ENCODE measurements around the gene KIDINS220. TPM values are rescaled to one million over a fixed set of nuclear protein-coding genes. Genes with fewer than 3 reads are reported as not detected.

The KIDINS220 gene
- total RNA-seq, 1 experiment from 2014 or later: 26.8 TPM

- Histone ChIP-seq H2AFZ (ENCODE audit: low read length) (no peak overlapping the region), H3K9ac (ENCODE audit: low read length) (no peak overlapping the region), H3K36me3 (ENCODE audit: insufficient read depth, low read length) (no peaks in the 10 kb centered on the region)
These were observed 39.0 kb downstream of the KIDINS220 start for GRCh38 chr2:8798393-8798792.

GRCh38 chr2:8797682-8798081, 39.7 kb downstream of the KIDINS220 start:
- H3K36me3 ChIP-seq (ENCODE audit: insufficient read depth, low read length): no peaks in the 10 kb centered on the region
- H3K9me3 ChIP-seq (ENCODE audit: low read length): no peaks in the 10 kb centered on the region
- no peak for DNase-seq
- no peaks in the 10 kb centered on the region for H3K79me2 ChIP-seq (ENCODE audit: low read length)
- no peaks in the 10 kb centered on the region for H3K27me3 ChIP-seq (ENCODE audit: low read length)
- H3K4me2 ChIP-seq (ENCODE audit: low read depth, low read length, poor library complexity, severe bottlenecking): no peak overlapping the region
- no peaks in the 10 kb centered on the region for H3K9me2 ChIP-seq (replicated peaks; ENCODE audit: insufficient read depth, low read length)
- no peak overlapping the region for H3K27ac ChIP-seq (ENCODE audit: low read length)
- H4K20me1 ChIP-seq (ENCODE audit: insufficient read depth, low read depth, low read length): no peaks in the 10 kb centered on the region
- H3K9ac ChIP-seq (ENCODE audit: low read length): no peak overlapping the region
- H3K4me1 ChIP-seq (ENCODE audit: low read length): no peaks in the 10 kb centered on the region
- no peak overlapping the region for H2AFZ ChIP-seq (ENCODE audit: low read length)
- H3K4me3 ChIP-seq (ENCODE audit: low read length): no peak overlapping the region

More at GRCh38 chr2:8798393-8798792, 39.0 kb downstream of the KIDINS220 start:
- Histone ChIP-seq H3K27ac (ENCODE audit: low read length) (no peak overlapping the region), H3K9me3 (ENCODE audit: low read length) (no peaks in the 10 kb centered on the region), H3K79me2 (ENCODE audit: low read length) (no peaks in the 10 kb centered on the region), H3K4me1 (ENCODE audit: low read length) (no peaks in the 10 kb centered on the region), H3K4me2 (ENCODE audit: low read depth, low read length, poor library complexity, severe bottlenecking) (no peak overlapping the region), H3K27me3 (ENCODE audit: low read length) (no peaks in the 10 kb centered on the region), H3K4me3 (ENCODE audit: low read length) (no peak overlapping the region), H3K9me2 (replicated peaks; ENCODE audit: insufficient read depth, low read length) (no peaks in the 10 kb centered on the region), H4K20me1 (ENCODE audit: insufficient read depth, low read depth, low read length) (no peaks in the 10 kb centered on the region)
- no peak for DNase-seq

- Histone ChIP-seq H3K27me3 (ENCODE audit: low read length) (no peaks in the 10 kb centered on the region), H3K27ac (ENCODE audit: low read length) (no peak overlapping the region), H4K20me1 (ENCODE audit: insufficient read depth, low read depth, low read length) (no peaks in the 10 kb centered on the region), H3K9me3 (ENCODE audit: low read length) (no peaks in the 10 kb centered on the region), H3K79me2 (ENCODE audit: low read length) (no peaks in the 10 kb centered on the region), H3K4me3 (ENCODE audit: low read length) (no peak overlapping the region), H3K36me3 (ENCODE audit: insufficient read depth, low read length) (no peaks in the 10 kb centered on the region), H3K9me2 (replicated peaks; ENCODE audit: insufficient read depth, low read length) (no peaks in the 10 kb centered on the region), H2AFZ (ENCODE audit: low read length) (no peak overlapping the region), H3K9ac (ENCODE audit: low read length) (no peak overlapping the region), H3K4me1 (ENCODE audit: low read length) (no peaks in the 10 kb centered on the region), H3K4me2 (ENCODE audit: low read depth, low read length, poor library complexity, severe bottlenecking) (no peak overlapping the region)
- DNase-seq: no peak
These were observed 40.4 kb downstream of the KIDINS220 start for GRCh38 chr2:8796878-8797550.

GRCh38 chr2:8796315-8796848, 41.0 kb downstream of the KIDINS220 start:
- Histone ChIP-seq H3K9me3 (ENCODE audit: low read length) (no peaks in the 10 kb centered on the region), H3K27me3 (ENCODE audit: low read length) (no peaks in the 10 kb centered on the region), H3K27ac (ENCODE audit: low read length) (no peak overlapping the region), H3K4me3 (ENCODE audit: low read length) (no peak overlapping the region), H2AFZ (ENCODE audit: low read length) (no peak overlapping the region), H3K4me1 (ENCODE audit: low read length) (peaks cover 2% of the 10 kb centered on the region; the same call in 1 of the 2 replicates), H3K4me2 (ENCODE audit: low read depth, low read length, poor library complexity, severe bottlenecking) (no peak overlapping the region), H3K79me2 (ENCODE audit: low read length) (no peaks in the 10 kb centered on the region), H3K9ac (ENCODE audit: low read length) (no peak overlapping the region), H4K20me1 (ENCODE audit: insufficient read depth, low read depth, low read length) (no peaks in the 10 kb centered on the region), H3K36me3 (ENCODE audit: insufficient read depth, low read length) (no peaks in the 10 kb centered on the region), H3K9me2 (replicated peaks; ENCODE audit: insufficient read depth, low read length) (no peaks in the 10 kb centered on the region)
- DNase-seq: no peak

GRCh38 chr2:8794923-8795825, 42.2 kb downstream of the KIDINS220 start:
- no peaks in the 10 kb centered on the region for H4K20me1 ChIP-seq (ENCODE audit: insufficient read depth, low read depth, low read length)
- H3K4me2 ChIP-seq (ENCODE audit: low read depth, low read length, poor library complexity, severe bottlenecking): no peak overlapping the region
- no peak overlapping the region for H2AFZ ChIP-seq (ENCODE audit: low read length)
- H3K36me3 ChIP-seq (ENCODE audit: insufficient read depth, low read length): no peaks in the 10 kb centered on the region
- H3K4me1 ChIP-seq (ENCODE audit: low read length): peaks cover 13% of the 10 kb centered on the region
- H3K9ac ChIP-seq (ENCODE audit: low read length): no peak overlapping the region
- no peaks in the 10 kb centered on the region for H3K9me3 ChIP-seq (ENCODE audit: low read length)
- H3K4me3 ChIP-seq (ENCODE audit: low read length): no peak overlapping the region
- no peaks in the 10 kb centered on the region for H3K9me2 ChIP-seq (replicated peaks; ENCODE audit: insufficient read depth, low read length)
- no peak overlapping the region for H3K27ac ChIP-seq (ENCODE audit: low read length)
- H3K27me3 ChIP-seq (ENCODE audit: low read length): no peaks in the 10 kb centered on the region
- no peaks in the 10 kb centered on the region for H3K79me2 ChIP-seq (ENCODE audit: low read length)
- DNase-seq: no peak

GRCh38 chr2:8790739-8791162, 46.7 kb downstream of the KIDINS220 start:
- H3K36me3 ChIP-seq (ENCODE audit: insufficient read depth, low read length): peaks cover 4% of the 10 kb centered on the region; the same call in 1 of the 2 replicates
- peaks cover 14% of the 10 kb centered on the region for H3K4me1 ChIP-seq (ENCODE audit: low read length)
- no peak overlapping the region for H3K9ac ChIP-seq (ENCODE audit: low read length)
- peak overlapping the region; percentile 6; the same call in 1 of the 2 replicates for H2AFZ ChIP-seq (ENCODE audit: low read length)
- no peaks in the 10 kb centered on the region for H3K27me3 ChIP-seq (ENCODE audit: low read length)
- no peaks in the 10 kb centered on the region for H4K20me1 ChIP-seq (ENCODE audit: insufficient read depth, low read depth, low read length)
- peak overlapping the region; percentile 24 for H3K4me2 ChIP-seq (ENCODE audit: low read depth, low read length, poor library complexity, severe bottlenecking)
- no peaks in the 10 kb centered on the region for H3K9me2 ChIP-seq (replicated peaks; ENCODE audit: insufficient read depth, low read length)
- peak overlapping the region; percentile 26; the same call in 1 of the 2 replicates for H3K27ac ChIP-seq (ENCODE audit: low read length)
- peak; percentile 53 for DNase-seq
- H3K9me3 ChIP-seq (ENCODE audit: low read length): no peaks in the 10 kb centered on the region
- no peak overlapping the region for H3K4me3 ChIP-seq (ENCODE audit: low read length)
- no peaks in the 10 kb centered on the region for H3K79me2 ChIP-seq (ENCODE audit: low read length)

GRCh38 chr2:8786463-8786862, 51.0 kb downstream of the KIDINS220 start:
- peaks cover 4% of the 10 kb centered on the region; the same call in 1 of the 2 replicates for H3K36me3 ChIP-seq (ENCODE audit: insufficient read depth, low read length)
- H3K4me3 ChIP-seq (ENCODE audit: low read length): no peak overlapping the region
- H3K4me1 ChIP-seq (ENCODE audit: low read length): peaks cover 13% of the 10 kb centered on the region
- no peaks in the 10 kb centered on the region for H3K79me2 ChIP-seq (ENCODE audit: low read length)
- no peaks in the 10 kb centered on the region for H4K20me1 ChIP-seq (ENCODE audit: insufficient read depth, low read depth, low read length)
- no peaks in the 10 kb centered on the region for H3K9me2 ChIP-seq (replicated peaks; ENCODE audit: insufficient read depth, low read length)
- no peak overlapping the region for H2AFZ ChIP-seq (ENCODE audit: low read length)
- H3K9me3 ChIP-seq (ENCODE audit: low read length): no peaks in the 10 kb centered on the region
- DNase-seq: no peak
- H3K9ac ChIP-seq (ENCODE audit: low read length): no peak overlapping the region
- H3K27me3 ChIP-seq (ENCODE audit: low read length): no peaks in the 10 kb centered on the region
- H3K27ac ChIP-seq (ENCODE audit: low read length): no peak overlapping the region
- H3K4me2 ChIP-seq (ENCODE audit: low read depth, low read length, poor library complexity, severe bottlenecking): no peak overlapping the region

Data from Karpas-422 (cell line).